ENCODE data around the gene NPPC. TPM values are rescaled to one million over a fixed set of nuclear protein-coding genes. Genes with fewer than 3 reads are reported as not detected.
"Not testable (repeated sequence)": the region's sequence is repeated elsewhere in the genome, so short reads cannot be mapped to it uniquely, and the experiment has no call there.

NPPC gene
- total RNA-seq, 2 donors from 2014 or later, result 0.58 to 1.1 TPM

DNA sequence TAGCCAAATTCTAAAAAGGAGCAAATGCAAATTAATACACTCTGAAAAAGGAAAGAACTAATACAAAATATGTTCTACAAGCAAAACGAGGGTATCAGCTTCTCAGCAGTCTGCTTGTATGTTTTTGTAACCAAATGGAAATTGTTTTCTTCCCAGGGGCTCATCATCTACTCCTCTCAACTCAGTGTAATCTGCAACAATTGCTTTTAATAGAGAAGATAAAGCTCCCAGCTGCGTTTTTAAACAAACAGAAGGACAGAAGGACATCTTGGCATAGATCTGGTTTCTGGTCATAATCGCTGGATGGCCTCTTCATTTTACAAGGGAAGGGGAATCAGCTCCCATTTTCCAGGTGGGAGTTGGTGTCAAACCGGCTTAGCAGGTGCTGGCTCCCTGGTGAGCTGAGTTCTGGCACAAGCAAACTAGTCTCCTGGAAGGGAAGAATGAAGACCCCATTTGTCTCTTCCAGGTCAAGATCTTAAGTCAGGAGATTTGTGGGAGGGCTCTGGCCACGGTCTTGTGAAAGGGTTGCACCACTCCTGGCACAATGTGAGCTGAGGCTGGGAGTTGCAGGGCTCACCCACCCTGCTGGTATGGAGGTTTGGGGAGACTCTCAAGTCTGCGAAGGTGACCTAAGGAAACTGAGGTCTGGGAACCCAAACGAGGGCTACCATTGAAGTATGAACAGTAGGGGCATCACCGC lies 41.6 kb downstream of the NPPC start:
- H3K4me1 Mint-ChIP-seq (ENCODE audit: low read depth), result no peaks in the 10 kb centered on the region
- H3K27me3 Mint-ChIP-seq (ENCODE audit: low read depth), result peaks cover 46% of the 10 kb centered on the region
- no peak for ATAC-seq (replicated peaks in 1 of 2)
- H3K36me3 Mint-ChIP-seq (ENCODE audit: insufficient read depth in 2 of 2), result no peaks in the 10 kb centered on the region
- H3K27ac Mint-ChIP-seq, result no peak overlapping the region
- H3K4me3 Mint-ChIP-seq, result no peak overlapping the region
- H3K9me3 Mint-ChIP-seq, result no peaks in the 10 kb centered on the region
- DNase-seq, result no peak

- H3K36me3 Mint-ChIP-seq (ENCODE audit: insufficient read depth in 2 of 2), result no peaks in the 10 kb centered on the region
- H3K4me1 Mint-ChIP-seq (ENCODE audit: low read depth), result no peaks in the 10 kb centered on the region
- H3K27me3 Mint-ChIP-seq (ENCODE audit: low read depth), result peaks cover 46% of the 10 kb centered on the region
- no peak overlapping the region for H3K4me3 Mint-ChIP-seq
- H3K27ac Mint-ChIP-seq, result no peak overlapping the region
- DNase-seq, result no peak
- no peak for ATAC-seq (replicated peaks in 1 of 2)
- H3K9me3 Mint-ChIP-seq, result no peaks in the 10 kb centered on the region
These were observed 42.7 kb downstream of the NPPC start for GRCh38 chr2:231883468-231883881.

DNA sequence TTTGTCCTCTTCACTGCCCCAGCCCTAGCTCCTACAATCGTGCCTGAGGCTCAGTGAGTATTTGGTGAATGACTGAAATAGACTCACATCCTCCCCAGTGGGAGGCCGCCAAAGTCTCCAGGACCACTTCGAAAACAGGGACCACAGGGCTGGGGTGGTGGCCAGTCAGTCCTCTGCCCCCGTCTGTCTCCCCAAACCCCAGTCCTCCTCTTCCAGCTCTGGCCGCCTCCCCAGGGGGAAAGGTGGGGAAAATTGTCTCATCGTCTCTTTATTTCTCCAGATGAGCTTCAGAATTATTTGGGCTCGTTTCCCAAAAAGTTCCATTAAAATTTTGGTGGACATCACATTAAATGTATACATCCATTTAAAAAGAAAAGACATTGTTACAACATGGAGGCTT lies 43.5 kb downstream of the NPPC start:
- no peak for ATAC-seq (replicated peaks in 1 of 2)
- no peak for DNase-seq
- no peak overlapping the region for H3K27ac Mint-ChIP-seq
- H3K4me1 Mint-ChIP-seq (ENCODE audit: low read depth), result no peaks in the 10 kb centered on the region
- no peak overlapping the region for H3K4me3 Mint-ChIP-seq
- H3K36me3 Mint-ChIP-seq (ENCODE audit: insufficient read depth in 2 of 2), result no peaks in the 10 kb centered on the region
- peaks cover 46% of the 10 kb centered on the region for H3K27me3 Mint-ChIP-seq (ENCODE audit: low read depth)
- no peaks in the 10 kb centered on the region for H3K9me3 Mint-ChIP-seq

DNA sequence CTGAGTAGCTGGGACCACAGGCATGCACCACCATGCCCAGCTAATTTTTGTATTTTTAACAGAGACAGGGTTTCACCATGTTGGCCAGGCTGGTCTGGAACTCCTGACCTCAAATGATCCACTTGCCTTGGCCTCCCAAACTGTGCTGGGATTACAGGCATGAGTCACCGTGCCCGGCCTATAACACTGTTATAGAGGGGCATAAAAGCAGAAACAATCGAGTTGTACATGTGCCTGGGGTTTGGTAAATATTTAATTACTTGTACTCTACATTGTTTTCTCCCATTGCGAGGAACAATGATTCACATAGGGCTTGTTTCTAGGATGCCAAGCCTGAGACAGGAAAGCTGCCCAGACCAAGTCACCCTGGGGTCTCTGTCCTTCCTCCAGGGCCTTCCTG lies 45.8 kb downstream of the NPPC start:
- not testable (repeated sequence) for H3K27ac Mint-ChIP-seq; DNase-seq; H3K36me3 Mint-ChIP-seq (ENCODE audit: insufficient read depth in 2 of 2); H3K4me3 Mint-ChIP-seq; ATAC-seq (replicated peaks in 1 of 2); H3K9me3 Mint-ChIP-seq; H3K4me1 Mint-ChIP-seq (ENCODE audit: low read depth)
- H3K27me3 Mint-ChIP-seq (ENCODE audit: low read depth), result peaks cover 36% of the 10 kb centered on the region

DNA sequence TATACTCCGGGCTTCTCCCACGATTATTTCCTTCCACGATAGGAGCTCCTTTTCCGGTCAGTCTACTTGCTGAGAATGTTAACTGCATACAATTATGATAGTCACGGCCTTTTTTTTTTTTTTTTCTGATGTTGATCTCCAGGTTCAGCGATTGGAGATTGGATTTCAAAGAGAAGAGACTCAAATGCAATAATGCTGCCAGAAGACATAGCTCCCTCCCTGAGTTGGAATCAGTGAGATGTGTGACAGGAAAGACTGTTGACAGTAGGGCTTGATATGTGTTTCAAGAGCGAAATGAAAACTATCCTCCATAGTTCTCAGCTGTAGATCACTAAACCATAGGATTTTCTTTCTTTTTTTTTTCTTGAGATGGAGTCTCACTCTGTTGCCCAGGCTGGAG lies 47.0 kb downstream of the NPPC start:
- Mint-ChIP-seq H3K9me3 (no peaks in the 10 kb centered on the region), H3K4me3 (no peak overlapping the region), H3K36me3 (ENCODE audit: insufficient read depth in 2 of 2) (no peaks in the 10 kb centered on the region), H3K27ac (no peak overlapping the region), H3K27me3 (ENCODE audit: low read depth) (peaks cover 31% of the 10 kb centered on the region), H3K4me1 (ENCODE audit: low read depth) (no peaks in the 10 kb centered on the region)
- ATAC-seq (replicated peaks in 1 of 2), result no peak
- no peak for DNase-seq

GRCh38 chr2:231877533-231878456 lies 48.4 kb downstream of the NPPC start:
- Mint-ChIP-seq H3K27me3 (ENCODE audit: low read depth) (peaks cover 26% of the 10 kb centered on the region), H3K27ac (no peak overlapping the region), H3K4me1 (ENCODE audit: low read depth) (no peaks in the 10 kb centered on the region), H3K9me3 (no peaks in the 10 kb centered on the region), H3K4me3 (no peak overlapping the region), H3K36me3 (ENCODE audit: insufficient read depth in 2 of 2) (no peaks in the 10 kb centered on the region)
- ATAC-seq (replicated peaks in 1 of 2) (no peak), DNase-seq (no peak)

DNA sequence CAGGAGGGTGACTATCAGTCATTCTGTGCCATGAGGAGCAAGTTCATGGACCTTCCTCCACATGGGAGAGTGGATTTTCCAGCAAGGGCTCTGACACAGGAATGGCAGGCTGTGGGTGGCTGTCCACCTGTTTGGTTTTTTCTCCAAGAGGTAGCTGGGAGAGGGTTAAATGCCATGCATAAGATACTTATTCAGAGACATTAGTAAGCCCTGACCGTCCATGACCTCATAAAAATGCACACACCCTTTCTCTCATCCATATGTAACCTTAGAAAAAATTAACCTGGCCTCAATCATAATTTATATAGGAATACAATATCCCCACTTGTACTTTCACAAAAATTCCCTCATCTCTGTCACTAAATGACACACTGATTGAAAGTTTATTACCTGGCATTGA lies 51.3 kb downstream of the NPPC start:
- no peak overlapping the region for H3K4me3 Mint-ChIP-seq
- no peaks in the 10 kb centered on the region for H3K9me3 Mint-ChIP-seq
- H3K27ac Mint-ChIP-seq, result no peak overlapping the region
- DNase-seq, result no peak
- H3K36me3 Mint-ChIP-seq (ENCODE audit: insufficient read depth in 2 of 2), result peaks cover 0 to 1% of the 10 kb centered on the region in 2 donors
- no peak for ATAC-seq (replicated peaks in 1 of 2)
- H3K4me1 Mint-ChIP-seq (ENCODE audit: low read depth), result no peaks in the 10 kb centered on the region
- peaks cover 28% of the 10 kb centered on the region for H3K27me3 Mint-ChIP-seq (ENCODE audit: low read depth)

Other genes starting within 250 kb of the NPPC start
- gene PTMA, start 217.9 kb downstream of the NPPC start, total RNA-seq, result 1,000 to 10,000 TPM; 1,057 to 1,154 TPM
- 10 to 100 TPM; 37.8 to 45.0 TPM for gene PDE6D, start 145.1 kb downstream of the NPPC start, total RNA-seq
- 10 to 100 TPM; 44.6 to 54.5 TPM for gene COPS7B, start 140.0 kb downstream of the NPPC start, total RNA-seq
- 10 to 100 TPM; 28.8 to 38.3 TPM for gene DIS3L2, start 35.3 kb upstream of the NPPC start, total RNA-seq